Esophagus muscularis mucosa (tissue), 4 donors: ENCODE measurements around the gene AAGAB. TPM values are rescaled to one million over a fixed set of nuclear protein-coding genes. Genes with fewer than 3 reads are reported as not detected.

Experiments used
- DNase-seq: peaks from one replicate; pipeline ENCODE4 v3.0.0-alpha.2; 2017; ENCODE audit errors: extremely low spot score
- H3K27ac ChIP-seq, 4 donors: fragments of 200-600 bp; sonication (generic); replicated peaks in 1 of 4; 1 replicate in 3 of 4; 2 replicates in 1 of 4; pipeline ENCODE4 v1.5.1; 2016 to 2019; ENCODE audit warnings: mild to moderate bottlenecking in 1 of 4
- H3K27me3 ChIP-seq, 4 donors: fragments of 200-600 bp; sonication (generic); one replicate each; pipeline versions ENCODE4 v1.5.1 to v1.6.0; 2016 to 2019
- H3K36me3 ChIP-seq, 4 donors: fragments of 200-600 bp; sonication (generic); one replicate each; pipeline ENCODE4 v1.5.1; 2016 to 2019
- H3K4me1 ChIP-seq, 4 donors: fragments of 200-600 bp; sonication (generic); one replicate each; pipeline ENCODE4 v1.5.1; 2016 to 2019
- H3K4me3 ChIP-seq, 4 donors: fragments of 200-600 bp; sonication (generic); 1 replicate in 2 of 4; 2 replicates in 2 of 4; pipeline ENCODE4 v1.5.1; 2016 to 2019; ENCODE audit warnings: mild to moderate bottlenecking in 4 of 4, moderate library complexity in 1 of 4
- H3K9me3 ChIP-seq, 4 donors: fragments of 200-600 bp; sonication (generic); 1 replicate in 3 of 4; 2 replicates in 1 of 4; pipeline ENCODE4 v1.5.1; 2016 to 2019
- EP300 ChIP-seq: sonication (generic); formaldehyde crosslinking; IDR thresholded peaks from one replicate; pipeline ENCODE4 v1.6.1; 2017; ENCODE audit warnings: antibody characterized with exemption
- POLR2A ChIP-seq: fragments of 450-650 bp; IDR thresholded peaks from one replicate; pipeline ENCODE4 v1.6.1; 2017; ENCODE audit warnings: antibody characterized with exemption, moderate library complexity, mild to moderate bottlenecking, low read depth
- POLR2AphosphoS5 ChIP-seq, 2 donors: sonication (generic); formaldehyde crosslinking; IDR thresholded peaks; one replicate each; pipeline ENCODE4 v1.6.1; 2017; ENCODE audit warnings: antibody characterized with exemption in 2 of 2
- WGBS: methylation state at CpG from one replicate; pipeline ENCODE4 v1.1.5; 2018; 5-methylcytosine and 5-hydroxymethylcytosine counted together
- intact Hi-C: fragments of 100-400 bp; cut with DNase I; formaldehyde crosslinking; loops from one replicate; pipeline ENCODE4 v1.15.1; 2023
- total RNA-seq, 4 donors: library from RNA; depleted of rRNA; stranded (reverse); fragments of >200 nt; gene quantifications; one replicate each; pipeline versions ENCODE4 v1.1.0 to v1.2.1, GENCODE V29; 2016
- TF ChIP-seq, protein P1 (sequence below), 3 experiments: fragments of 200-600 bp in 2 of 3; fragments of 450-650 bp in 1 of 3; sonication (generic) in 2 of 3; IDR thresholded peaks; one replicate each; pipeline ENCODE4 v1.5.1; 2017 to 2019; ENCODE audit warnings: antibody characterized with exemption in 3 of 3, mild to moderate bottlenecking in 2 of 3, moderate library complexity in 1 of 3

The AAGAB gene
- total RNA-seq, 4 donors from 2014 or later = 21.3 to 37.8 (median 29.0) TPM

DNA sequence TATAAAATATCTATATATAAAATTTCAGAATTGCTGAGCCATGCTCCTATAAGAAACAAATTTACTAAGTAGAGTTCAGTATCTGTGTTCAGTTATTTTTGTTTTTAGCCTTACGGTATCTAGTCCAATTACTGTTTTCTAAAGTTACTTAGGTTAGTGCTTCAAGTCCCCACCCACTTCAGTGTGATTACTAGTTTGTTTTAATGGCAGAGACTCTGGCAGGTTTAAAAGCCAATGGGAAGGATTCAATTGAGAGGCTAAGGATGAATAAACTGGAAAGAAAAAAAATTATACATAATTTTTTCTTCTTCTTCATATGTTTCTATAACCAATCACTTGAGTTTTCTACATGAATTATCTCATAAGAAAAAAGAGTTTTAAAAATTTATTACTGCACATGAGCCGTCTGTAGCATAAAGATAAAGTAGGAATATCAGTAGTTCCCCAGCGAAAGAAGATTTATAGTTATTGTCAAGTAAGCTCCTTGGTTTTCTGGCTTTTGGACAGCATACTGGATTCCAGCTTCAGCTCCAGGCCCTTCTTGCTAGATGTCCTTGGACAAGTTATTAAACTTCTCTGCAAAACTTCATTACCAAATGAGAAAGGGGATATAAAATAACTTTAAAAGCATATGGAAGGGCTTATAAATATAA is 46.8 kb downstream of the AAGAB start:
- no peak for TF ChIP-seq POLR2AphosphoS5 (IDR thresholded peaks at IDR 0.05)
- TF ChIP-seq EP300 = no peak
- TF ChIP-seq, protein P1, sequence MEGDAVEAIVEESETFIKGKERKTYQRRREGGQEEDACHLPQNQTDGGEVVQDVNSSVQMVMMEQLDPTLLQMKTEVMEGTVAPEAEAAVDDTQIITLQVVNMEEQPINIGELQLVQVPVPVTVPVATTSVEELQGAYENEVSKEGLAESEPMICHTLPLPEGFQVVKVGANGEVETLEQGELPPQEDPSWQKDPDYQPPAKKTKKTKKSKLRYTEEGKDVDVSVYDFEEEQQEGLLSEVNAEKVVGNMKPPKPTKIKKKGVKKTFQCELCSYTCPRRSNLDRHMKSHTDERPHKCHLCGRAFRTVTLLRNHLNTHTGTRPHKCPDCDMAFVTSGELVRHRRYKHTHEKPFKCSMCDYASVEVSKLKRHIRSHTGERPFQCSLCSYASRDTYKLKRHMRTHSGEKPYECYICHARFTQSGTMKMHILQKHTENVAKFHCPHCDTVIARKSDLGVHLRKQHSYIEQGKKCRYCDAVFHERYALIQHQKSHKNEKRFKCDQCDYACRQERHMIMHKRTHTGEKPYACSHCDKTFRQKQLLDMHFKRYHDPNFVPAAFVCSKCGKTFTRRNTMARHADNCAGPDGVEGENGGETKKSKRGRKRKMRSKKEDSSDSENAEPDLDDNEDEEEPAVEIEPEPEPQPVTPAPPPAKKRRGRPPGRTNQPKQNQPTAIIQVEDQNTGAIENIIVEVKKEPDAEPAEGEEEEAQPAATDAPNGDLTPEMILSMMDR (IDR thresholded peaks at IDR 0.05) = no peak
- no peak for TF ChIP-seq POLR2A
- H3K27ac ChIP-seq = no peak overlapping the region
- H3K4me3 ChIP-seq = no peak overlapping the region
- 98% methylated on average over 3 of the region's 3 CpGs for WGBS
- H3K9me3 ChIP-seq = no peaks in the 10 kb centered on the region
- DNase-seq = no peak
- H3K36me3 ChIP-seq = peaks cover 0 to 43% (median 15%) of the 10 kb centered on the region in 4 donors
- peaks cover 0 to 3% (median under 1%) of the 10 kb centered on the region in 4 donors for H3K4me1 ChIP-seq
- intact Hi-C loops = no loop called here
- no peaks in the 10 kb centered on the region for H3K27me3 ChIP-seq

DNA sequence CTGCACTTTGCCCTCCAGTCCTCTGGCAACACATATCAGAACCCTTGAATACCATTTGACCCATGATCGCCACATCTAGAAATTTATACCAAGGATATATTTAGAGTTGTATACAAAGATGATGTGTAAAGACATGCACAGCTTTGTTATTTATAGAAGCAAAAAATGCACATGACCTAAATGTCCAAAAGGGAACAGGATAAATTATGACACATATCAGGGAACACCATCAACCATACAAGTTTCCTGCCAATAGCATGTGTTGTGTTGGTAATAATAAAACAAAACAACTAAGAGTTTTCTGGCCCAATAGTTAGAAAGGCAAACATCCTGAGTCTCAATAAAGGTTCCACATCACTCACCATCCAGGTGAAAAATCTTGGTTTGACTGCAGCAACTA is 51.5 kb downstream of the AAGAB start:
- peaks cover 0 to 44% (median 18%) of the 10 kb centered on the region in 4 donors for H3K36me3 ChIP-seq
- intact Hi-C loops = no loop called here
- no peaks in the 10 kb centered on the region for H3K9me3 ChIP-seq
- no peak overlapping the region for H3K27ac ChIP-seq
- H3K4me3 ChIP-seq = no peak overlapping the region
- DNase-seq = no peak
- TF ChIP-seq EP300 = no peak
- 100% methylated on average over 1 of the region's 1 CpG for WGBS
- no peaks in the 10 kb centered on the region for H3K27me3 ChIP-seq
- peaks cover 0 to 17% (median 10%) of the 10 kb centered on the region in 4 donors for H3K4me1 ChIP-seq

- intact Hi-C loops = no loop called here
- no peak for DNase-seq
- H3K4me3 ChIP-seq = no peak overlapping the region
- TF ChIP-seq EP300 (no peak), POLR2A (no peak), POLR2AphosphoS5 (IDR thresholded peaks at IDR 0.05) (no peak)
- TF ChIP-seq, protein P1 (IDR thresholded peaks at IDR 0.05) = no peak
- H3K27me3 ChIP-seq = no peaks in the 10 kb centered on the region
- no peaks in the 10 kb centered on the region for H3K9me3 ChIP-seq
- H3K36me3 ChIP-seq = peaks cover 0 to 38% (median 16%) of the 10 kb centered on the region in 4 donors
- no peak overlapping the region for H3K27ac ChIP-seq
- H3K4me1 ChIP-seq = peaks cover 8 to 17% (median 13%) of the 10 kb centered on the region in 4 donors
- WGBS = 94% methylated on average over 2 of the region's 2 CpGs
These were observed 52.4 kb downstream of the AAGAB start for GRCh38 chr15:67202091-67202490.

GRCh38 chr15:67201136-67201535 is 53.3 kb downstream of the AAGAB start:
- TF ChIP-seq POLR2AphosphoS5 (IDR thresholded peaks at IDR 0.05) (no peak), POLR2A (no peak), EP300 (no peak)
- TF ChIP-seq, protein P1 (IDR thresholded peaks at IDR 0.05) = no peak
- intact Hi-C loops = no loop called here
- Histone ChIP-seq H3K9me3 (no peaks in the 10 kb centered on the region), H3K27ac (no peak overlapping the region), H3K4me3 (no peak overlapping the region), H3K27me3 (no peaks in the 10 kb centered on the region), H3K4me1 (peaks cover 11 to 17% (median 14%) of the 10 kb centered on the region in 4 donors), H3K36me3 (peaks cover 0 to 38% (median 12%) of the 10 kb centered on the region in 4 donors)
- DNase-seq = no peak

DNA sequence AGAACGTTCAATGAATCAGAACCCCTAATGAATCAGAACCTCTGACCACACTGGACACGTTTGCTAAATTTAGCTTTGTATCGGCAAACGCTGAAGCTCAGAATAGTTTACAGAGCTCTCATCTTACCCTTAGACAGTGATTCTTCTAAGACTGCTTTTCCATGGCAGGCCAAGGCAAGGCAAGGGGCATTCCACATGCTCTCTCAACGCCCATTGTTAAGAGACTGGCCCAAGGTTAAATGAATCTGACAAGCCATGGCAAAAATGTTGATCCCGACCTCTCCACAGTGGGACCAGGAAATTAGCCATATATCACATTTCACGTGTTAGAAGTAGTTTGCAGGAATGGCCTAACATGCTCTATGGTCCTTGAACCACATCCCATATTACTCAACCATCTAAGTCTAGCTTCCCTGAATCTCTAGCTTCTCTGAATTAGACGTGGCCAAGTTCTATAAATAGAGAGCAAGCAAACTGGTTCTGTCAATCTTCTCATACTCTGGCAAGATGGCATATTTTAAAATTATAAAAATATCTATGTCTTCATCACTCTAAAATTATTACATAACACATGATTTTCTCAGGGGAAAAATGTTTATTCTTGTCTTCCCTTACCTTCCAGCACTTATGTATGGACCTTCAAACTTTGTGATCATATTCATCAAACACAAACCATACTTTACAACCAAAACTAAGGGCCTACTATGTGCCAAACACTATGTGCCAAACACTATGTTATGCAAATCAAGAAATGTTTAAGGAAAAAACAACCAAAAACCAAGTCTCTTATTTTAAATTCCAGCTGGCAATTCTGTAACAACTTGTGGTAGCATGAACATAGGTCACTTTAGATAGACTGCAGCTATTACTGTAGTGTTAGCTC is 54.3 kb downstream of the AAGAB start:
- intact Hi-C loops = loop anchor here (5.0 kb wide), 1 partner anchor 52 kb away; the partner anchor contains the start of genes AAGAB and IQCH
- H3K36me3 ChIP-seq = peaks cover 0 to 34% (median 12%) of the 10 kb centered on the region in 4 donors
- H3K4me1 ChIP-seq = peaks cover 11 to 23% (median 19%) of the 10 kb centered on the region in 4 donors
- no peak overlapping the region for H3K4me3 ChIP-seq
- no peaks in the 10 kb centered on the region for H3K9me3 ChIP-seq
- no peak for DNase-seq
- no peaks in the 10 kb centered on the region for H3K27me3 ChIP-seq
- TF ChIP-seq POLR2AphosphoS5 (IDR thresholded peaks at IDR 0.05) (no peak), EP300 (no peak), POLR2A (no peak)
- TF ChIP-seq, protein P1 (IDR thresholded peaks at IDR 0.05) = no peak
- WGBS = 67% methylated on average over 8 of the region's 8 CpGs
- H3K27ac ChIP-seq = no peak overlapping the region
